ENCODE measurements around the gene TBC1D16. TPM values are rescaled to one million over a fixed set of nuclear protein-coding genes. Genes with fewer than 3 reads are reported as not detected.

Gene TBC1D16
- total RNA-seq, 1 experiment from 2014 or later: 35.9 TPM

- no TSS peak for BruUV-seq (replicated peaks)
- H3K27me3 Mint-ChIP-seq (ENCODE audit: unreplicated experiment): peaks cover 23% of the 10 kb centered on the region
- CTCF ChIA-PET: no interaction called here
Observed at GRCh38 chr17:79888009-79888540, 147.6 kb downstream of the TBC1D16 start.

DNA sequence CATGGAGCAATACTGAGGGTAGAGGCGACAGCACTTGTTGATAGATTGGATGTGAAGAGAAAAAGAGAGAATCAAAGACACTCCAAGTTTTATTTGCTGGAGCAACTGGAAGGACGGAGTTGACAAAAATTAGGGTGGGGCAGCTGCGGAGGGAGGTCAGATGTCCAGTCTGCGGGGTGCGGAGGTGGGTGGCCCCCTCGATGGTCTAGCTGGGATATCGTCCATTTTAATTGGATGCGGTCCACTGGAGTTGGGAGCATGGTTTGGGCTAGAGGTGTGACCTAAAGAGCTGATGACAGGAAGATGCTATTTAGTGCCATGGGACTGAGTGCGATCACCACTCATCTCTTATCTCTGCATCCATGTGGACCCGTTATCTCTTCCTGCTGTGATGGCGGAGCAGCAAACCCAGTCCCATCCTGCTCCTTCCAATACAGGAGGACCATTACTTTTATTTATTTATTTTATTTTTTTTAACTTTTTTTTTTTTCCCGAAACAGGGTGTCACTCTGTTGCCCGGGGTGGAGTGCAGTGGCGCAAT lies 148.2 kb downstream of the TBC1D16 start:
- Mint-ChIP-seq H3K9me3 (ENCODE audit: low read depth, unreplicated experiment) (no peaks in the 10 kb centered on the region), H3K27ac (ENCODE audit: unreplicated experiment) (no peak overlapping the region), H3K27me3 (ENCODE audit: unreplicated experiment) (peaks cover 23% of the 10 kb centered on the region), H3K36me3 (ENCODE audit: insufficient read depth, unreplicated experiment) (peaks cover 3% of the 10 kb centered on the region), H3K4me3 (ENCODE audit: low read depth, unreplicated experiment) (no peak overlapping the region), H3K4me1 (ENCODE audit: low read depth, unreplicated experiment) (peaks cover 13% of the 10 kb centered on the region)
- BruUV-seq (replicated peaks): no TSS peak
- DNase-seq: no peak
- intact Hi-C loops (cut with micrococcal nuclease; ENCODE audit: unreplicated experiment): no loop called here
- TF ChIP-seq, protein P1, sequence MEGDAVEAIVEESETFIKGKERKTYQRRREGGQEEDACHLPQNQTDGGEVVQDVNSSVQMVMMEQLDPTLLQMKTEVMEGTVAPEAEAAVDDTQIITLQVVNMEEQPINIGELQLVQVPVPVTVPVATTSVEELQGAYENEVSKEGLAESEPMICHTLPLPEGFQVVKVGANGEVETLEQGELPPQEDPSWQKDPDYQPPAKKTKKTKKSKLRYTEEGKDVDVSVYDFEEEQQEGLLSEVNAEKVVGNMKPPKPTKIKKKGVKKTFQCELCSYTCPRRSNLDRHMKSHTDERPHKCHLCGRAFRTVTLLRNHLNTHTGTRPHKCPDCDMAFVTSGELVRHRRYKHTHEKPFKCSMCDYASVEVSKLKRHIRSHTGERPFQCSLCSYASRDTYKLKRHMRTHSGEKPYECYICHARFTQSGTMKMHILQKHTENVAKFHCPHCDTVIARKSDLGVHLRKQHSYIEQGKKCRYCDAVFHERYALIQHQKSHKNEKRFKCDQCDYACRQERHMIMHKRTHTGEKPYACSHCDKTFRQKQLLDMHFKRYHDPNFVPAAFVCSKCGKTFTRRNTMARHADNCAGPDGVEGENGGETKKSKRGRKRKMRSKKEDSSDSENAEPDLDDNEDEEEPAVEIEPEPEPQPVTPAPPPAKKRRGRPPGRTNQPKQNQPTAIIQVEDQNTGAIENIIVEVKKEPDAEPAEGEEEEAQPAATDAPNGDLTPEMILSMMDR (IDR thresholded peaks at IDR 0.05; ENCODE audit: unreplicated experiment): no peak
- CTCF ChIA-PET: no interaction called here

More at GRCh38 chr17:79888009-79888540, 147.6 kb downstream of the TBC1D16 start:
- intact Hi-C loops (cut with micrococcal nuclease; ENCODE audit: unreplicated experiment): no loop called here
- DNase-seq: no peak
- H3K36me3 Mint-ChIP-seq (ENCODE audit: insufficient read depth, unreplicated experiment): peaks cover 7% of the 10 kb centered on the region
- TF ChIP-seq, protein P1 (IDR thresholded peaks at IDR 0.05; ENCODE audit: unreplicated experiment): no peak
- peaks cover 18% of the 10 kb centered on the region for H3K4me1 Mint-ChIP-seq (ENCODE audit: low read depth, unreplicated experiment)
- H3K9me3 Mint-ChIP-seq (ENCODE audit: low read depth, unreplicated experiment): no peaks in the 10 kb centered on the region
- H3K4me3 Mint-ChIP-seq (ENCODE audit: low read depth, unreplicated experiment): no peak overlapping the region
- no peak overlapping the region for H3K27ac Mint-ChIP-seq (ENCODE audit: unreplicated experiment)

- Mint-ChIP-seq H3K27me3 (ENCODE audit: unreplicated experiment) (peaks cover 23% of the 10 kb centered on the region), H3K4me3 (ENCODE audit: low read depth, unreplicated experiment) (no peak overlapping the region), H3K36me3 (ENCODE audit: insufficient read depth, unreplicated experiment) (no peaks in the 10 kb centered on the region), H3K27ac (ENCODE audit: unreplicated experiment) (no peak overlapping the region), H3K4me1 (ENCODE audit: low read depth, unreplicated experiment) (no peaks in the 10 kb centered on the region), H3K9me3 (ENCODE audit: low read depth, unreplicated experiment) (no peaks in the 10 kb centered on the region)
- CTCF ChIA-PET: no interaction called here
- TF ChIP-seq, protein P1 (IDR thresholded peaks at IDR 0.05; ENCODE audit: unreplicated experiment): no peak
- intact Hi-C loops (cut with micrococcal nuclease; ENCODE audit: unreplicated experiment): no loop called here
- BruUV-seq (replicated peaks): no TSS peak
- DNase-seq: no peak
Observed at GRCh38 chr17:79883202-79883601, 152.5 kb downstream of the TBC1D16 start.

Other genes starting within 250 kb of the TBC1D16 start
- gene CBX8, start 238.8 kb downstream of the TBC1D16 start, total RNA-seq (2022): 11.1 and 11.8 TPM in 2 replicates
- 40.2 and 46.8 TPM in 2 replicates for gene CBX4, start 196.4 kb downstream of the TBC1D16 start, total RNA-seq (2022)
- gene CCDC40, start 770 bp upstream of the TBC1D16 start, total RNA-seq (2022): 9.9 and 13.3 TPM in 2 replicates
- 73.1 and 82.4 TPM in 2 replicates for gene GAA, start 65.7 kb upstream of the TBC1D16 start, total RNA-seq (2022)
- gene EIF4A3, start 111.3 kb upstream of the TBC1D16 start, total RNA-seq (2022): 124 and 125 TPM in 2 replicates
- 5.9 and 7.4 TPM in 2 replicates for gene CARD14, start 134.2 kb upstream of the TBC1D16 start, total RNA-seq (2022)
- gene SGSH, start 184.5 kb upstream of the TBC1D16 start, total RNA-seq (2022): 32.2 and 50.3 TPM in 2 replicates
- gene SLC26A11, start 184.6 kb upstream of the TBC1D16 start, total RNA-seq (2022): 7.2 and 10.4 TPM in 2 replicates
- gene RNF213, start 225.0 kb upstream of the TBC1D16 start, total RNA-seq (2022): 221 and 369 TPM in 2 replicates